Measurements from ENCODE around the gene ST6GALNAC4. TPM values are rescaled to one million over a fixed set of nuclear protein-coding genes. Genes with fewer than 3 reads are reported as not detected.

Gene ST6GALNAC4
- polyA plus RNA-seq, 1 donor (not counting 4 experiments of a cell fraction or from before 2014, with no cell fraction given) = 5.8 TPM

GRCh38 chr9:127885508-127886281, 31.1 kb downstream of the ST6GALNAC4 start:
- Histone ChIP-seq H3K9ac (ENCODE audit: control insufficient read depth, extremely low read depth, insufficient read depth, low read length) (no peak overlapping the region), H3K4me3 (ENCODE audit: control insufficient read depth in 2 of 3, extremely low read depth in 1 of 3, insufficient read depth in 2 of 3, low read depth in 1 of 3, low read length in 3 of 3) (no peak overlapping the region), H3K4me2 (ENCODE audit: control insufficient read depth, extremely low read depth, insufficient read depth, low read depth, low read length) (no peak overlapping the region), H3K79me2 (ENCODE audit: control insufficient read depth, insufficient read depth, low read length) (no peaks in the 10 kb centered on the region), H3K27me3 (ENCODE audit: control insufficient read depth, extremely low read depth, insufficient read depth, low read length) (no peaks in the 10 kb centered on the region), H2AFZ (ENCODE audit: control insufficient read depth, low read length) (no peak overlapping the region), H3K4me1 (ENCODE audit: control insufficient read depth, extremely low read depth, insufficient read depth, low read length) (no peaks in the 10 kb centered on the region), H3K9me1 (ENCODE audit: control insufficient read depth, extremely low read depth, insufficient read depth, low read length) (no peaks in the 10 kb centered on the region), H3K27ac (ENCODE audit: control insufficient read depth, insufficient read depth, low read length) (no peak overlapping the region), H3K9me3 (ENCODE audit: control insufficient read depth, low read depth, low read length) (no peaks in the 10 kb centered on the region), H4K20me1 (ENCODE audit: control insufficient read depth, extremely low read depth, insufficient read depth, low read length) (no peaks in the 10 kb centered on the region), H3K36me3 (ENCODE audit: control insufficient read depth in 2 of 2, extremely low read depth in 1 of 2, insufficient read depth in 2 of 2, low read length in 2 of 2) (peaks cover 11 to 16% of the 10 kb centered on the region in 2 experiments)
- dilution Hi-C loops (cut with MboI; ENCODE audit: extremely low pct_ligation_motif_present, low sequenced_read_pairs) = no loop called here
- TF ChIP-seq CTCF (optimal IDR thresholded peaks at IDR 0.05 in 1 of 3, IDR thresholded peaks at IDR 0.05 in 1 of 3, conservative IDR thresholded peaks at IDR 0.05 in 1 of 3; ENCODE audit: extremely low read depth in 1 of 3, insufficient read depth in 2 of 3, low read length in 3 of 3) (no peak), EZH2 (IDR thresholded peaks at IDR 0.05; ENCODE audit: low read length) (no peak)
- DNase-seq (ENCODE audit: low read depth, low spot score) (no peak), FAIRE-seq (no peak)

DNA sequence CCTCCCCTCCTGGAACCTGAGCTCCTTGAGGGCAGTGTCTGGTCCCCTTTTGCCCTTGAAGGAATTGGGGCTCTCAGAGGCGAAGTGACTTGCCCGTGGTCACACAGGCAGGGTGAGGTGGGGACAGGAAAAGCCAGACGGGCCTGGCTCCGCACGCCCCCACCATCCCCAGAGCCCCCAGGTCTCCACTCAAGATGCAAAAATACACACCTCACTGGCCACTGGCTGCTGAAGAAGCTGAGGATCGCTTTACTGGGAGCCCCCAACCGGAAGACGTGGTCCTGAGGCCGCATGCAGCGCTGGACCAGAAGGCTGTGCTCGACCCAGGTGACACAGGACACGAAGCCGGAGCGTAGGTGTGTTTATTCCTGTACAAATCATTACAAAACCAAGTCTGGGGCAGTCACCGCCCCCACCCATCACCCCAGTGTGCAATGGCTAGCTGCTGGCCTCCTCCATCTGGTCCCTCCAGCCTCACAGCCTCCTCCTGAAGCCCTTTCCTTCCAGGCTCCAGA, 31.8 kb downstream of the ST6GALNAC4 start:
- H3K36me3 ChIP-seq (ENCODE audit: control insufficient read depth in 2 of 2, extremely low read depth in 1 of 2, insufficient read depth in 2 of 2, low read length in 2 of 2) = peaks cover 5 to 14% of the 10 kb centered on the region in 2 experiments
- H3K27me3 ChIP-seq (ENCODE audit: control insufficient read depth, extremely low read depth, insufficient read depth, low read length) = no peaks in the 10 kb centered on the region
- H3K4me2 ChIP-seq (ENCODE audit: control insufficient read depth, extremely low read depth, insufficient read depth, low read depth, low read length) = no peak overlapping the region
- H3K9me1 ChIP-seq (ENCODE audit: control insufficient read depth, extremely low read depth, insufficient read depth, low read length) = no peaks in the 10 kb centered on the region
- H3K4me1 ChIP-seq (ENCODE audit: control insufficient read depth, extremely low read depth, insufficient read depth, low read length) = no peaks in the 10 kb centered on the region
- no peaks in the 10 kb centered on the region for H3K9me3 ChIP-seq (ENCODE audit: control insufficient read depth, low read depth, low read length)
- no peaks in the 10 kb centered on the region for H4K20me1 ChIP-seq (ENCODE audit: control insufficient read depth, extremely low read depth, insufficient read depth, low read length)
- no peak overlapping the region for H3K27ac ChIP-seq (ENCODE audit: control insufficient read depth, insufficient read depth, low read length)
- no peaks in the 10 kb centered on the region for H3K79me2 ChIP-seq (ENCODE audit: control insufficient read depth, insufficient read depth, low read length)
- TF ChIP-seq CTCF (optimal IDR thresholded peaks at IDR 0.05 in 1 of 3, IDR thresholded peaks at IDR 0.05 in 1 of 3, conservative IDR thresholded peaks at IDR 0.05 in 1 of 3; ENCODE audit: extremely low read depth in 1 of 3, insufficient read depth in 2 of 3, low read length in 3 of 3) (no peak), EZH2 (IDR thresholded peaks at IDR 0.05; ENCODE audit: low read length) (no peak)
- DNase-seq (ENCODE audit: low read depth, low spot score) (no peak), FAIRE-seq (no peak)
- no peak overlapping the region for H2AFZ ChIP-seq (ENCODE audit: control insufficient read depth, low read length)
- H3K4me3 ChIP-seq (ENCODE audit: control insufficient read depth in 2 of 3, extremely low read depth in 1 of 3, insufficient read depth in 2 of 3, low read depth in 1 of 3, low read length in 3 of 3) = no peak overlapping the region
- dilution Hi-C loops (cut with MboI; ENCODE audit: extremely low pct_ligation_motif_present, low sequenced_read_pairs) = no loop called here
- no peak overlapping the region for H3K9ac ChIP-seq (ENCODE audit: control insufficient read depth, extremely low read depth, insufficient read depth, low read length)
